K562 (cell line): ENCODE data around the gene SLC5A3. TPM values are rescaled to one million over a fixed set of nuclear protein-coding genes. Genes with fewer than 3 reads are reported as not detected.

Experiments
- AFF1 ChIP-seq, 2 experiments: fragments of 450-650 bp; IDR thresholded peaks; 2 replicates each; pipeline ENCODE4 v1.6.1; 2018; ENCODE audit warnings: mild to moderate bottlenecking in 2 of 2, low read depth in 1 of 2; ENCODE audit not compliant: partially characterized antibody in 2 of 2
- ARID4B ChIP-seq: sonication (generic); formaldehyde crosslinking; IDR thresholded peaks from 2 replicates; pipeline ENCODE4 v1.8.0; 2022; ENCODE audit warnings: mild to moderate bottlenecking, missing genetic modification reagents
- C11orf30 ChIP-seq: fragments of 450-650 bp; IDR thresholded peaks from 2 replicates; pipeline ENCODE4 v1.6.1; 2016; ENCODE audit warnings: low read depth, mild to moderate bottlenecking
- DMBX1 ChIP-seq: fragments of 250-450 bp; sonication (Bioruptor Pico); IDR thresholded peaks from 2 replicates; pipeline ENCODE4 v1.8.0; 2022; ENCODE audit warnings: inconsistent platforms, mild to moderate bottlenecking, moderate library complexity, borderline replicate concordance
- MNT ChIP-seq, 2 experiments: fragments of 450-650 bp; conservative IDR thresholded peaks; 2 replicates each; pipeline ENCODE4 v1.6.1; 2017; ENCODE audit warnings: mild to moderate bottlenecking in 2 of 2, moderate library complexity in 2 of 2
- NCOA4 ChIP-seq: fragments of 450-650 bp; IDR thresholded peaks from 2 replicates; pipeline ENCODE4 v1.6.1; 2018; ENCODE audit warnings: mild to moderate bottlenecking; ENCODE audit not compliant: partially characterized antibody
- NFYB ChIP-seq: IDR thresholded peaks from 2 replicates; pipeline ENCODE4 v1.6.1; 2011; ENCODE audit warnings: mild to moderate bottlenecking, moderate library complexity; ENCODE audit not compliant: insufficient read length; ENCODE audit errors: extremely low read depth
- YY1 ChIP-seq, 3 experiments: IDR thresholded peaks; 2 replicates each; pipeline ENCODE4 v1.6.1; 2011; ENCODE audit warnings: low read length in 2 of 3, mild to moderate bottlenecking in 2 of 3, moderate library complexity in 2 of 3, borderline replicate concordance in 1 of 3, control low read depth in 1 of 3, low read depth in 1 of 3; ENCODE audit not compliant: insufficient read depth in 3 of 3, insufficient replicate concordance in 2 of 3, control insufficient read depth in 1 of 3, insufficient read length in 1 of 3; ENCODE audit errors: extremely low read depth in 1 of 3
- ZBTB33 ChIP-seq: sonication (generic); formaldehyde crosslinking; IDR thresholded peaks from 2 replicates; pipeline ENCODE4 v1.8.1; 2023; ENCODE audit warnings: mild to moderate bottlenecking, missing genetic modification reagents
- ZNF274 ChIP-seq: IDR thresholded peaks from 2 replicates; pipeline ENCODE4 v1.6.1; 2011; ENCODE audit warnings: low read depth, mild to moderate bottlenecking, low read length, moderate library complexity, borderline replicate concordance
- ZNF316 ChIP-seq: fragments of 450-650 bp; IDR thresholded peaks from 2 replicates; pipeline ENCODE4 v1.6.1; 2016
- ZNF444 ChIP-seq: fragments of 250-450 bp; sonication (Bioruptor Pico); IDR thresholded peaks from 2 replicates; pipeline ENCODE4 v1.4.0; 2020; ENCODE audit warnings: mild to moderate bottlenecking, moderate library complexity
- ZNF79 ChIP-seq: fragments of 250-450 bp; sonication (Bioruptor Pico); IDR thresholded peaks from 2 replicates; pipeline ENCODE4 v1.4.0; 2020; ENCODE audit warnings: low read depth, mild to moderate bottlenecking, moderate library complexity
- polyA plus RNA-seq, 8 experiments: library from polyadenylated mRNA; depleted of rRNA in 4 of 8; stranded (reverse) in 5 of 8; unstranded in 3 of 8; fragments of >200 nt; fragmentation: Nextera tagmentation in 2 of 8; fragmentation: Illumina TruSeq in 1 of 8; extraction: Ambion mirVana in 2 of 8; extraction: Trizol in 1 of 8; gene quantifications; 2 replicates each; pipeline versions ENCODE4 v1.2.1 to v1.2.3, GENCODE V29; 2011 to 2014; ENCODE audit warnings: inconsistent platforms in 1 of 8, missing spikeins in 1 of 8
- total RNA-seq, 7 experiments: library from RNA; depleted of rRNA in 6 of 7; stranded (reverse); fragments of >200 nt in 6 of 7; fragmentation: Illumina TruSeq in 2 of 7; extraction: Trizol in 2 of 7; gene quantifications; 2 replicates each; pipeline versions ENCODE4 v1.2.1 to v1.2.3, GENCODE V29; 2011 to 2021; ENCODE audit warnings: low replicate concordance in 1 of 7

The SLC5A3 gene
- total and polyA plus RNA-seq, 9 of the 15 experiments (the other 6 are each of a cell fraction or from before 2014, with no cell fraction given): 2.9 to 20.6 (median 9.0) TPM

- TF ChIP-seq AFF1 (IDR thresholded peaks at IDR 0.05; ENCODE audit: low read depth in 1 of 2, partially characterized antibody in 2 of 2) (peak in 1 of 2 experiments; percentile 89), NCOA4 (no peak), MNT (conservative IDR thresholded peaks at IDR 0.05) (peak in 1 of 2 experiments; percentile 49; a peak in 2 of 4 replicates), ZNF274 (no peak), ZNF444 (CRISPR knock-in tag) (no peak), ZBTB33 (CRISPR knock-in tag) (peak; percentile 27; the same call in 1 of the 2 replicates), ARID4B (CRISPR knock-in tag) (no peak), C11orf30 (peak; percentile 72), ZNF79 (CRISPR knock-in tag) (no peak), DMBX1 (CRISPR knock-in tag) (peak; percentile 40; the same call in 1 of the 2 replicates), NFYB (peak; percentile 87), YY1 (IDR thresholded peaks at IDR 0.05; ENCODE audit: borderline replicate concordance in 1 of 3, control insufficient read depth in 1 of 3, extremely low read depth in 1 of 3, insufficient read depth in 3 of 3, insufficient read length in 1 of 3, insufficient replicate concordance in 2 of 3, low read depth in 1 of 3, low read length in 2 of 3) (peak in 2 of 3 experiments; percentile 11 to 75), ZNF316 (peak; percentile 78)
These were observed 43.4 kb upstream of the SLC5A3 start (continued) for GRCh38 chr21:34029743-34030528.
